ENCODE data around the gene GSTM1. TPM values are rescaled to one million over a fixed set of nuclear protein-coding genes. Genes with fewer than 3 reads are reported as not detected.

The GSTM1 gene
- total RNA-seq (2013) = not detected
- polyA plus RNA-seq (10 to 100 TPM in 2 of 3 donors, not detected in 1; 13.5 to 27.7 TPM), polyA minus RNA-seq (0.64 TPM in 1 of 2 replicates, not detected in the other), total RNA-seq (1.3 to 14.8 (median 9.2) reads per million in 11 experiments)

GRCh38 chr1:109687641-109688499 is at the start of gene GSTM1:
Gene GSTM1 (plus strand): TSS chr1:109687817. CDS start chr1:109687874, 57 bp downstream.
- H3K79me2 ChIP-seq (ENCODE audit: insufficient read depth, low read length) = no peaks in the 10 kb centered on the region
- Mint-ChIP-seq H3K9me3 (peaks cover 0 to 11% (median 7%) of the 10 kb centered on the region in 7 donors), H3K27me3 (ENCODE audit: low read depth in 3 of 3) (no peaks in the 10 kb centered on the region), H3K4me1 (no peaks in the 10 kb centered on the region), H3K4me3 (peak within 1 kb of the TSS in 1 of 2 donors; percentile 96), H3K36me3 (peaks cover 0 to 8% of the 10 kb centered on the region in 2 donors), H3K27ac (peak within 1 kb of the TSS in 5 of 7 donors; percentile 45 to 85 (median 81))
- no peaks in the 10 kb centered on the region for H3K36me3 ChIP-seq (replicated peaks in 1 of 2; ENCODE audit: control insufficient read depth in 1 of 2, insufficient read depth in 2 of 2, low read length in 2 of 2)
- H3K4me1 ChIP-seq (ENCODE audit: control insufficient read depth in 1 of 2, insufficient read depth in 2 of 2, low read length in 2 of 2) = peaks cover 0 to 10% of the 10 kb centered on the region in 2 donors
- H3K27ac ChIP-seq (ENCODE audit: low read depth in 1 of 2, low read length in 2 of 2) = peak within 1 kb of the TSS in 1 of 2 donors; percentile 38
- H4K20me1 ChIP-seq (ENCODE audit: insufficient read depth, low read length) = no peaks in the 10 kb centered on the region
- DNase-seq = peak in 2 of 3 donors; percentile 57 to 58
- H2AFZ ChIP-seq (ENCODE audit: insufficient read depth, low read depth, low read length, poor library complexity, severe bottlenecking) = no peak within 1 kb of the TSS
- H3K9ac ChIP-seq (ENCODE audit: insufficient read depth, low read length, poor library complexity, severe bottlenecking) = no peak within 1 kb of the TSS
- no peak for TF ChIP-seq CTCF (IDR thresholded peaks at IDR 0.05)
- H3K4me3 ChIP-seq (replicated peaks in 1 of 3; ENCODE audit: low read depth in 2 of 3, low read length in 3 of 3) = no peak within 1 kb of the TSS
- H3K27me3 ChIP-seq (ENCODE audit: control insufficient read depth in 2 of 2, insufficient read depth in 2 of 2, low read length in 2 of 2) = no peaks in the 10 kb centered on the region
- H3K9me3 ChIP-seq (replicated peaks in 1 of 2; ENCODE audit: control insufficient read depth in 1 of 2, insufficient read depth in 1 of 2, low read length in 2 of 2) = no peaks in the 10 kb centered on the region
- WGBS (ENCODE audit: insufficient coverage) = no CpG with 5 or more reads among the region's 46 CpGs
- no peak within 1 kb of the TSS for H3K4me2 ChIP-seq (replicated peaks; ENCODE audit: extremely low read depth, low read length, poor library complexity, severe bottlenecking)
- intact Hi-C loops (cut with micrococcal nuclease) = no loop called here

- H3K9ac ChIP-seq (ENCODE audit: insufficient read depth, low read length, poor library complexity, severe bottlenecking) = no peak overlapping the region
- no peaks in the 10 kb centered on the region for H3K9me3 Mint-ChIP-seq
- peaks cover 33% of the 10 kb centered on the region for H3K4me1 Mint-ChIP-seq
- no peak overlapping the region for H3K27ac ChIP-seq (ENCODE audit: low read depth in 1 of 2, low read length in 2 of 2)
- TF ChIP-seq CTCF (IDR thresholded peaks at IDR 0.05) = no peak
- H3K27ac Mint-ChIP-seq = no peak overlapping the region
- no peaks in the 10 kb centered on the region for H3K79me2 ChIP-seq (ENCODE audit: insufficient read depth, low read length)
- H4K20me1 ChIP-seq (ENCODE audit: insufficient read depth, low read length) = no peaks in the 10 kb centered on the region
- no peak overlapping the region for H3K4me2 ChIP-seq (replicated peaks; ENCODE audit: extremely low read depth, low read length, poor library complexity, severe bottlenecking)
- intact Hi-C loops (cut with micrococcal nuclease) = loop anchor here in 1 of 2 donors (5.0 kb wide), 1 partner anchor 42 kb away; no protein-coding TSS in a partner anchor
- peaks cover 0 to 2% of the 10 kb centered on the region in 2 donors for H3K36me3 Mint-ChIP-seq
- H3K9me3 ChIP-seq (replicated peaks in 1 of 2; ENCODE audit: control insufficient read depth in 1 of 2, insufficient read depth in 1 of 2, low read length in 2 of 2) = no peaks in the 10 kb centered on the region
- no peak overlapping the region for H2AFZ ChIP-seq (ENCODE audit: insufficient read depth, low read depth, low read length, poor library complexity, severe bottlenecking)
- H3K4me3 ChIP-seq (replicated peaks in 1 of 3; ENCODE audit: low read depth in 2 of 3, low read length in 3 of 3) = no peak overlapping the region
- no peak overlapping the region for H3K4me3 Mint-ChIP-seq
- no peaks in the 10 kb centered on the region for H3K36me3 ChIP-seq (replicated peaks in 1 of 2; ENCODE audit: control insufficient read depth in 1 of 2, insufficient read depth in 2 of 2, low read length in 2 of 2)
- WGBS (ENCODE audit: insufficient coverage) = 96% methylated on average over 3 of the region's 9 CpGs
- peak in 1 of 3 donors; percentile 4 for DNase-seq
- peaks cover 1 to 11% (median 6%) of the 10 kb centered on the region in 3 donors for H3K27me3 Mint-ChIP-seq (ENCODE audit: low read depth in 3 of 3)
- no peaks in the 10 kb centered on the region for H3K27me3 ChIP-seq (ENCODE audit: control insufficient read depth in 2 of 2, insufficient read depth in 2 of 2, low read length in 2 of 2)
- H3K4me1 ChIP-seq (ENCODE audit: control insufficient read depth in 1 of 2, insufficient read depth in 2 of 2, low read length in 2 of 2) = peaks cover 20 to 30% of the 10 kb centered on the region in 2 donors
Observed at GRCh38 chr1:109639063-109639840, 48.4 kb upstream of the GSTM1 start.

Measured in CD14-positive monocyte (primary cell).